Central memory CD8-positive, alpha-beta T cell (primary cell): ENCODE results near the gene ATP11C.
A peak's percentile ranks its signal among the peaks of the same experiment; 100 is the strongest.
"Not testable (repeated sequence)": the region's sequence is repeated elsewhere in the genome, so short reads cannot be mapped to it uniquely, and the experiment has no call there.

Experiments
- ATAC-seq: fragments of 150-1000 bp; cut with Tn5 transposase; replicated peaks from 2 replicates; pipeline ENCODE4 v1.10.0; 2022; ENCODE audit warnings: mild to moderate bottlenecking, moderate FRiP score, moderate number of reproducible peaks; ENCODE audit not compliant: poor library complexity, severe bottlenecking; ENCODE audit errors: extremely low read depth
- DNase-seq, 2 donors: peaks; one replicate each; pipeline ENCODE4 v3.0.0; 2021; ENCODE audit warnings: low spot score in 2 of 2
- H3K27ac Mint-ChIP-seq: one replicate; pipeline ENCODE4 v1.8.0; 2022; ENCODE audit warnings: low read depth, mild to moderate bottlenecking, moderate library complexity, mixed read lengths
- H3K27me3 Mint-ChIP-seq: one replicate; pipeline ENCODE4 v1.8.0; 2022; ENCODE audit warnings: mixed read lengths
- H3K36me3 Mint-ChIP-seq: one replicate; pipeline ENCODE4 v1.8.0; 2022; ENCODE audit warnings: mild to moderate bottlenecking, moderate library complexity, mixed read lengths; ENCODE audit not compliant: insufficient read depth
- H3K4me1 Mint-ChIP-seq: one replicate; pipeline ENCODE4 v1.8.0; 2022; ENCODE audit warnings: mixed read lengths
- H3K4me3 Mint-ChIP-seq: one replicate; pipeline ENCODE4 v1.8.0; 2022; ENCODE audit warnings: mild to moderate bottlenecking, moderate library complexity, mixed read lengths
- H3K9me3 Mint-ChIP-seq: one replicate; pipeline ENCODE4 v1.8.0; 2022; ENCODE audit warnings: mixed read lengths

Gene ATP11C

DNA sequence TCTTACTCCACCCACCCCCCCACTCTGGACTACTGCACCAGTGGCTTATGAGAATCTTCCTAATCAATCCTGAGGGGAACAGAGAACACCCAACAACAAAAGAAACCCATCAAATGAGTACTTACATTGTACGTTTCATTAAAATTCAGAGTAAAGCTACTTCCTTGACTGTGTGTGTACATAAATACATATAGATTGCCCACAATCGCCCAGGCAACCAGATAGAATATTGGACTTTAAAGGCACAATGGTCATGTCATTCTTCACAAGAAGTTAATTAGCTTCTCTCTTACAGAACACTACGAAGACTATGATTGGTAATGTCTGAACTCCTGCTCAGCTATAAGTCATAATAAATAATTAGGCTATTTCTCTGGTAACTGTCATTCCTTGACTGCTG is 12.2 kb upstream of the ATP11C start:
- ATAC-seq (no peak), DNase-seq (no peak)
- H3K27me3 Mint-ChIP-seq, result no peaks in the 10 kb centered on the region
- no peaks in the 10 kb centered on the region for H3K9me3 Mint-ChIP-seq
- no peak overlapping the region for H3K27ac Mint-ChIP-seq
- H3K4me3 Mint-ChIP-seq, result no peak overlapping the region
- no peaks in the 10 kb centered on the region for H3K36me3 Mint-ChIP-seq
- no peaks in the 10 kb centered on the region for H3K4me1 Mint-ChIP-seq

DNA sequence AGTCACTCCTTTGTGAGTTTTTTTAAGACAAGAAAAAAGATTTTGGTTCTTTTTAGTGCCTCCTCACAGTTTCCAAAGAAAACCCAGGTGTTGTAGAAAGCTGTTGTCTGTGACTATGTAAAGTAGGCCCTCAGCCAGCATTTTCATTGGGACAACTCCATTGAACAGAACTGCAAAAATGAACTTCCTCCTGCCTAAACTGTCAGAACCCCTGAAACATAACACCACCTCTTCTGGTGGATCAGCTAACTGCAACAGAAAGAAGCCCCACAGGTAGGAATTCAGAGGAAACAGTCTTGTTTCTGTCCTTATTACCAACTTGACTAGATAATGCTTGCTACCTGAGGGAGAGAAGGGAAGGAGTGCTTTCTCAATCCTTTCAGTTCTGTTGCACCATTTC is 3.4 kb upstream of the ATP11C start:
- Mint-ChIP-seq H3K4me3 (no peak overlapping the region), H3K36me3 (peaks cover 11% of the 10 kb centered on the region), H3K27ac (no peak overlapping the region), H3K27me3 (no peaks in the 10 kb centered on the region), H3K9me3 (no peaks in the 10 kb centered on the region), H3K4me1 (no peaks in the 10 kb centered on the region)
- ATAC-seq (no peak), DNase-seq (no peak)

DNA sequence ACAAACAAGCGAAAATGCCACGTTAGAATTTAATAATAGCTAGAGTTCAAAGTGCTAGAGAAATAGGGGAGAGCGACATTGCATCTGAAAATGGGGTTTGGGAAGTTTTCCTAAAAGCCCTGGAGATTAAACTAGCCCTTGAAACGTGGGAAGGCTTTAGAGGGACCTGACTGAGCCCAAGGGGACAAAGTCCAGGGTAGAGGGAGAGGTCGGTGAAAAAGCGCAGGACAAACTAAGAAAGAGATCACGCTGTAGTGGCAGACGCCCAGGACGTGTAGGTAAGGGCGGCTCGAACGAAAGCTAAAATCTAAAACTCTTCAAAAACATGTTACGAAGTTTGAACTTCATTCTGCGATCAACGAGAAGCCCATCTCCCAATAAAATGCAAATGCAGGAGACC is 1.1 kb upstream of the ATP11C start:
- DNase-seq (no peak), ATAC-seq (no peak)
- peaks cover 13% of the 10 kb centered on the region for H3K36me3 Mint-ChIP-seq
- no peaks in the 10 kb centered on the region for H3K9me3 Mint-ChIP-seq
- H3K27me3 Mint-ChIP-seq, result no peaks in the 10 kb centered on the region
- H3K27ac Mint-ChIP-seq, result no peak overlapping the region
- H3K4me3 Mint-ChIP-seq, result peak overlapping the region; percentile 92
- peaks cover 6% of the 10 kb centered on the region for H3K4me1 Mint-ChIP-seq

DNA sequence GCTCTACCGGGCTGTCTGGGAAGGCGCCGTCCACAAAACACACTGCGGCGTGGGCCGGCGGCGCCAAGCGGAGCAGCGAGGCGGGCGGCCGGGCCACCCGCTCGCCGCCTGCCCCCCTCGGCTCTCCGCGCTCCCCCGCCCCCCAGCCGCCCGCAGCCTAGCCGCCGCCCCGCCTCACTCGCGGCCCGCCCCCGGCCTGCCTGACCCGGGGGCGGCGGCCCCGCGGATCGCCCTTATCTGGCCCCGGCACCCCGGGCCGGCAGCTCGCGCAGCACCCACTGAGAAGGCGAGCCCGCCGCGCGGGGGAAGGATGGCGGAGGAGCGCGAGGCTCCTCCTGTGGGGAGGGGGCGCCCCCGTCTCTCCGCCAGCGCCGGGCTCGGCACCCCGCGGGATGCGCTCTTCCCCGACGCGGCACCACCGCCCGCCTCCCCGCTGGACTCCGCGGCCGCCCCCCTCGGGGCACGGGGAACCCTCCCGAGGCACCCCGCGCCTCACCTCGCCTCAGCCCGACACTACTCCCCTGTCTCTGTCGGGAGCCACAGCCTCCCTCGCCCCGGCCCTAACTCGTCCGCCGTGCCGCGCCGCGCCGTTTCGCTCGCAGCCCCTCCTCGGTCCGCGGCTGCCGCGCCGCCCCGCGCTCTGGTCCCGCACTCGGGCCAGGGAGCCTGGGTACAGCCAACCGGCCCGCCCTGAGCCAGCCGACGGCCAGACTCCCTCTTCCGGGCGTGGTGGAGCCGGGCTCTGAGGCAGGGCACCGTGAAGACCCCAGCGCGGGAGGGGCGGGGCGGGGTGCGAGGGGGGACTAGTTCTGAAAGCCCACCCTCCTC is 566 bp downstream of the ATP11C start:
- Mint-ChIP-seq H3K4me1 (peaks cover 6% of the 10 kb centered on the region), H3K27me3 (no peaks in the 10 kb centered on the region), H3K36me3 (peaks cover 13% of the 10 kb centered on the region), H3K27ac (peak overlapping the region; percentile 87), H3K9me3 (no peaks in the 10 kb centered on the region), H3K4me3 (peak overlapping the region; percentile 92)
- ATAC-seq (peak; percentile 34), DNase-seq (peak; percentile 14 to 18)

DNA sequence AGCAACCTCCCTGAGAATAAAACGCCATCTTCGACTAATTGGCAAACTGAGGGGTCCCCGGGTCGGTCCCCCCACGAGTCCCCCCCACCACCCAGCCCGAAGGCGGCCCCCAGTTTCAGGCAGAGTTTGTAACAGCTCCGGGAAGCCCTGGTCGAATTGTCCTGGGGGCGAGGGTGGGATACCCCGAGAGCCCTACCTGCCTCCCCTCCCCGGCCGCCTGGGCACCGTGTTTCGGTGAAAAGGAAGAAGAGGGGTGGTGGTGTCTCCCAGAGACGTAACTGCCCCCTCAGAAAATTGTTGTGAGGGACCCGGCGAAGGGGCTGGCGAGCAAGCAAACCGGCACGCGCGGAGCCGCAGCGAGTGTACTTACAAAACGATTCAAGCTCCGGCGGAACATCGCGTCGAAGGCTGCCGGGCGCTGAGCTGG is 1.2 kb downstream of the ATP11C start:
- peak overlapping the region; percentile 62 for H3K27ac Mint-ChIP-seq
- no peaks in the 10 kb centered on the region for H3K9me3 Mint-ChIP-seq
- H3K4me3 Mint-ChIP-seq, result peak overlapping the region; percentile 92
- no peaks in the 10 kb centered on the region for H3K27me3 Mint-ChIP-seq
- DNase-seq, result peak in 1 of 2 donors; percentile 9
- no peak for ATAC-seq
- H3K36me3 Mint-ChIP-seq, result peaks cover 13% of the 10 kb centered on the region
- peaks cover 6% of the 10 kb centered on the region for H3K4me1 Mint-ChIP-seq

DNA sequence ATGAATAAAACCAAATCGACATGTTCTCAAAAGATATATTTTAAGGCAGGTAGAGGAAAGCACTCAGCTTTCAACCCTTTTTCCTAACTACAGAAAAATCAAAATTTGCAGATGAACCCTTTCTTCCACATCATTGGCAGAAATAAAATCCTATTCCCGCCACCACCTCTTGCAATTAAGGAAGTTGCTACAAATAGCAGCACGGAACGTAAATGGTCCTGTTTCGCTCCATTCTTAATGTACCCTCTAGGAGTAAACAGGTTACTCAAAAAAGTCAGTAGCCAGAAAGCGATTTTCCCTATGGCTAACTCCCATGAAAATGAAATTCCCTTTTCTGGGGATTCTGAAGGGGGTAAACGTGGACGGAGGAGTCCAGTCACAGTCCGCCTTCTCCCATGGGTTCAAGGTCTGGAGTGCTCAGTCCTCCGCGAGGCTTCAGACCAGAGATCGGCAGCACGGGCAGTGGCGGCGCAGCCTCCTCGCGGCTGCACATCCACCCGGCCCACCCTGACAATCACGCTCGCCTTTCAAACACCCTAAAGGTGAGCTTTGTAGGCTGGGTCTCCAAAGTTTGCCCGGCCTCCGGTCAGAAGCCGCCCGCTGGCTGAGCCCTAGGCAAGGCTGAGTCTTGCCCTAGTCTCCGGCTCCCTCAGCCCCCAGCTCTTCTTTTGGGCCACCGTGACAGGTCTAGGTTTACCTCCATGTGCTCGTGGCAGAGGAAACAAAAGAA is 1.8 kb downstream of the ATP11C start:
- Mint-ChIP-seq H3K27ac (peak overlapping the region; percentile 62), H3K9me3 (no peaks in the 10 kb centered on the region), H3K27me3 (no peaks in the 10 kb centered on the region), H3K4me1 (peaks cover 6% of the 10 kb centered on the region), H3K36me3 (peaks cover 13% of the 10 kb centered on the region), H3K4me3 (peak overlapping the region; percentile 92)
- DNase-seq, result peak in 1 of 2 donors; percentile 11
- ATAC-seq, result no peak

DNA sequence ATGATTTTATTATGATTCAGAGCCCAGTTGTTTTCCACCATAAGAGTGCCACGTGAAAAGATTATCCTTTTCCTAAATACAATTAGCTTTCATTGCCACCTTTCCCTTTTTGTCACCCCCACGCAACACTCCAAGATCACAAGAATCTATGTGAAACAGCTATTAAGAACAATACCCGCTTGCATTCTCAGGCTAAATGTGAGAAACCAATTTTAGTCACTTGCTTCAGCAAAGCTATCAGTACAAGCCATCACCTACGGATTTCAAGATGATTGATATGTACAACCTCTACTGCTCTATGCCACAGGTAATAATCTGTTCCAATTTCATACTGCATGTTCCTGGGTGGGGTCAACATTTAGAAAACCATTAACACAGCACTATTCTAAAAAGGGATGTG is 2.5 kb downstream of the ATP11C start:
- DNase-seq (no peak), ATAC-seq (no peak)
- peak overlapping the region; percentile 92 for H3K4me3 Mint-ChIP-seq
- peaks cover 13% of the 10 kb centered on the region for H3K36me3 Mint-ChIP-seq
- no peaks in the 10 kb centered on the region for H3K9me3 Mint-ChIP-seq
- no peaks in the 10 kb centered on the region for H3K27me3 Mint-ChIP-seq
- no peak overlapping the region for H3K27ac Mint-ChIP-seq
- H3K4me1 Mint-ChIP-seq, result peaks cover 12% of the 10 kb centered on the region

DNA sequence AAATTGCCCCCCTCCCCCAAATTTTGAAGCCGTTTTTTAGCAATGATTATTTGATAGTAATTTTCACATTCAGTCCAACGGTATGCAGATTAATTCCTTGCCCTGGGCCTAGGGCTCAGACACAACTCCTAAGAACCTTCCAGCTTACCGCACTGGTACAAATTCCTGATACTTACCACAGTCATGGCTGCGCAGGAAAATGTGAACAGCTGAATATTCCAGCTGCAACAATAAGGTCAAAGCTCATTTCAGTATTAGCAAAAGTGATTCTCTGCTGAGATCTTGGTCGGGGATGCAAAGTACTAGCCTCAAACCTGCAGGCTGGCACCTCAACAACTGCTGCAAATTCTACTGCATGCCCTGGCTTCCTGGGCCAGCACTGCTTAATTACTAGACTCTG is 3.0 kb downstream of the ATP11C start:
- Mint-ChIP-seq H3K4me1 (peaks cover 14% of the 10 kb centered on the region), H3K4me3 (peak overlapping the region; percentile 92), H3K9me3 (no peaks in the 10 kb centered on the region), H3K27me3 (no peaks in the 10 kb centered on the region), H3K27ac (no peak overlapping the region), H3K36me3 (peaks cover 13% of the 10 kb centered on the region)
- no peak for DNase-seq
- ATAC-seq, result no peak

DNA sequence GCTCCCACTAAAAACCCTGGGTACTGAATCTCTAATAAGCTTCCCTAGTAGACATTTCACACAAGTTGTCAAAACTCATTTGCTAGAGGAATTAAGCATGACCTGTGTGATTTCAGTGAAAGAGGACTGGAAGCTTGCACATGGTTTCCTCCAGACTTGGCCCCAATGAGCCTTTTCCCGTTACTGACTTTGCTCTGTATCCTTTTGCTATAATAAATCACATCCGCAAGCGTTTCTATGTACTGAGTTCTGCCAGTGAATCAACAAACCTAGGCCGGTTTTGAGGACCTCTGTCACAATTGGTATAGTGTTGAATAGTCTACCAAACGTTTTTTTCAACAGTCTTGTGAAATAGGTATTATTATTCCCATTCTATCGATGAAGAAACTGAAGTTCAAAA is 8.2 kb downstream of the ATP11C start:
- ATAC-seq, result no peak
- Mint-ChIP-seq H3K36me3 (peaks cover 4% of the 10 kb centered on the region), H3K4me3 (no peak overlapping the region), H3K4me1 (peaks cover 30% of the 10 kb centered on the region), H3K27me3 (no peaks in the 10 kb centered on the region), H3K9me3 (no peaks in the 10 kb centered on the region), H3K27ac (no peak overlapping the region)
- no peak for DNase-seq

DNA sequence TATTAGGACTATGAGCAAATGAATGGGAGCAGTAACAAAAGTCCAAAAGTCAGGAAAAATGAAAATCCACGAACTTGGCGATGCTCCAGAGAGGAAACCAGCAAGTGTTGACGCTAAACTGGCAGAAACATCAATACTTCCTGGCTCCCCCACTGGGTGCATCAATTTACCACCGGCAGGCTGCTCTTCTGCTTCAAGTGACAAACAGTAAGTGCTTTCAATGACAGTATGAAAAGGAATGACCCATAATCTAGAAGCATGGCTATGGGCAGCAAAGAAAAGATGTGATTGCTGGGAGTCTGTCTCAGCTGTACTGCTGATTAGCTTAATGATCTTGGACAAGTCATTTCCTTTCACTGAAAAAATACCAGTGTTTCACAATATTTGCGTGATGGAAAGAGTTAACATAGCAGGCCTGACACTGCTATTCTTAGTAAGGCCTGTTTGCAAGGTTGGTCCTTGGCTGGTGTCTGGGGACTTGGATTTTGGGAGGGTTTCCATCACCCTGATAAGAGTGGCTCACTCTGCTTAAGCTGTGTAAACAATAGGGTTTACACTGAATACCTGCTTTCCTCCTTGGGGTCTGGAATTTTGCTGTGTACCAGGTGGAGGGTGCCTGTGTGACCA is 8.7 kb downstream of the ATP11C start:
- no peaks in the 10 kb centered on the region for H3K9me3 Mint-ChIP-seq
- H3K27ac Mint-ChIP-seq, result no peak overlapping the region
- no peak overlapping the region for H3K4me3 Mint-ChIP-seq
- H3K27me3 Mint-ChIP-seq, result no peaks in the 10 kb centered on the region
- DNase-seq (no peak), ATAC-seq (no peak)
- peaks cover 4% of the 10 kb centered on the region for H3K36me3 Mint-ChIP-seq
- peaks cover 30% of the 10 kb centered on the region for H3K4me1 Mint-ChIP-seq

DNA sequence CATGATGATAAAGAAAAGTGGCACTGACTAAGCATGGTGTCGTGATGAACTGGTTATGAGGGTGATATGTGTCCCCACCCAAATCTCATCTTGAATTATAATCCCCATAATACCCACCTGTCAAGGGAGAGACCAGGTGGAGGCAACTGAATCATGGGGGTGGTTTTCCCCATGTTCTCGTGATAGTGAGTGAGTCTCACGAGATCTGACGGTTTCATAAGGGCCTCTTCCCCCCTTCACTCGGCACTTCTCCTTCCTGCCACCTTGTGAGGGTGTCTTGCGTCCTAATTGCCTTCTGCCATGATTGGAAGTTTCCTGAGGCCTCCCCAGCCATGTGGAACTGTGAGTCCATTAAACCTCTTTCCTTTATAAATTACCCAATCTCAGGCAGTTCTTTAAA is 11.7 kb downstream of the ATP11C start:
- not testable (repeated sequence) for H3K27ac Mint-ChIP-seq, H3K36me3 Mint-ChIP-seq, H3K4me3 Mint-ChIP-seq, ATAC-seq, DNase-seq, H3K9me3 Mint-ChIP-seq, H3K27me3 Mint-ChIP-seq
- peaks cover 30% of the 10 kb centered on the region for H3K4me1 Mint-ChIP-seq

DNA sequence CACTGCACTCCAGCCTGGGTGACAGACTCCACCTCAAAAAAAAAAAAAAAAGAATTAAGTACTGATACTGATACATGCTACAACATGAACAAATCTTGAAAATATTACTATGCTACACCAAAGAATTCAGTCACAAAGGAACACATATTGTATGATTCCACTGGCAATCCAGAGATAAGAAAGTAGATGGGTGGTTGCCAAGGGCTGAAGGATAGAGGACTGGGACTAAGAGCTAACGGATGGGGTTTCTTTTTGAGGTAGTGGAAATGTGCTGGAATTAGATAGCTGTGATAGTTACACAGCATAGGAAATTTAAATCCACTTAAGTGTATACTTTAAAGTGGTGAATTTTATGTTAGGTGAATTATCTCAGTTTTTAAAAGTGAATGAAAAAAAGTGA is 12.5 kb downstream of the ATP11C start:
- H3K4me1 Mint-ChIP-seq, result peaks cover 23% of the 10 kb centered on the region
- no peak for DNase-seq
- H3K27ac Mint-ChIP-seq, result no peak overlapping the region
- no peaks in the 10 kb centered on the region for H3K27me3 Mint-ChIP-seq
- H3K4me3 Mint-ChIP-seq, result no peak overlapping the region
- H3K9me3 Mint-ChIP-seq, result no peaks in the 10 kb centered on the region
- no peak for ATAC-seq
- peaks cover 2% of the 10 kb centered on the region for H3K36me3 Mint-ChIP-seq
